HFFc6 (cell line): ENCODE data around the gene SGMS1. TPM values are rescaled to one million over a fixed set of nuclear protein-coding genes. Genes with fewer than 3 reads are reported as not detected.

Source experiments
- DNase-seq: peaks from one replicate; pipeline ENCODE4 v3.0.0-alpha.2; 2018
- H3K27ac Mint-ChIP-seq: 2 replicates; pipeline ENCODE4 v1.8.0; 2020; ENCODE audit warnings: mild to moderate bottlenecking, mixed read lengths
- H3K27me3 Mint-ChIP-seq: 2 replicates; pipeline ENCODE4 v1.8.0; 2021; ENCODE audit warnings: mild to moderate bottlenecking, moderate library complexity, mixed read lengths; ENCODE audit not compliant: insufficient read depth
- H3K36me3 Mint-ChIP-seq: 2 replicates; pipeline ENCODE4 v1.8.0; 2021; ENCODE audit warnings: low read depth, mixed read lengths
- H3K4me1 Mint-ChIP-seq: 2 replicates; pipeline ENCODE4 v1.8.0; 2020; ENCODE audit warnings: low read depth, mixed read lengths
- H3K4me3 Mint-ChIP-seq: 2 replicates; pipeline ENCODE4 v1.8.0; 2020; ENCODE audit warnings: mild to moderate bottlenecking, moderate library complexity, mixed read lengths
- H3K9me3 Mint-ChIP-seq: 2 replicates; pipeline ENCODE4 v1.8.0; 2020; ENCODE audit warnings: mild to moderate bottlenecking, mixed read lengths
- CTCF ChIP-seq: fragments of 200-600 bp; sonication (generic); IDR thresholded peaks from 2 replicates; pipeline ENCODE4 v1.5.0; 2021; ENCODE audit warnings: antibody characterized with exemption, mild to moderate bottlenecking
- total RNA-seq, 6 experiments: library from RNA; stranded (reverse); fragmentation: NEBNext Ultra II Directional; extraction: Animal tissue kit (Norgen Biotek cat#: 25700); gene quantifications; 2 replicates in 1 of 6; 3 replicates in 5 of 6; pipeline ENCODE4 v1.2.3, GENCODE V29; 2021

SGMS1 gene
- total RNA-seq, 6 experiments from 2014 or later: 19.6 to 27.5 (median 24.6) TPM

- H3K27ac Mint-ChIP-seq: no peak overlapping the region
- 0 out of 2 replicates have a peak, but pooled peaks cover 7% of the 10 kb centered on the region for H3K4me1 Mint-ChIP-seq
- TF ChIP-seq CTCF: no peak
- no peak for DNase-seq
- peaks cover 33% of the 10 kb centered on the region for H3K36me3 Mint-ChIP-seq
- H3K4me3 Mint-ChIP-seq: no peak overlapping the region
- H3K27me3 Mint-ChIP-seq: no peaks in the 10 kb centered on the region
- H3K9me3 Mint-ChIP-seq: peaks cover 19% of the 10 kb centered on the region
Observed at GRCh38 chr10:50350366-50350765, 273.4 kb downstream of the SGMS1 start.

- peaks cover 28% of the 10 kb centered on the region for H3K36me3 Mint-ChIP-seq
- H3K4me3 Mint-ChIP-seq: no peak overlapping the region
Observed at GRCh38 chr10:50349554-50349953, 274.2 kb downstream of the SGMS1 start.

GRCh38 chr10:50347394-50347802 lies 276.4 kb downstream of the SGMS1 start:
- Mint-ChIP-seq H3K36me3 (peaks cover 36% of the 10 kb centered on the region), H3K27ac (no peak overlapping the region), H3K27me3 (no peaks in the 10 kb centered on the region), H3K9me3 (peaks cover 13% of the 10 kb centered on the region), H3K4me3 (no peak overlapping the region), H3K4me1 (0 out of 2 replicates have a peak, but pooled peaks cover 7% of the 10 kb centered on the region)
- no peak for DNase-seq
- no peak for TF ChIP-seq CTCF

More at GRCh38 chr10:50349554-50349953, 274.2 kb downstream of the SGMS1 start:
- Mint-ChIP-seq H3K27me3 (no peaks in the 10 kb centered on the region), H3K27ac (no peak overlapping the region), H3K4me1 (0 out of 2 replicates have a peak, but pooled peaks cover 7% of the 10 kb centered on the region), H3K9me3 (peaks cover 18% of the 10 kb centered on the region)
- TF ChIP-seq CTCF: no peak
- DNase-seq: no peak

GRCh38 chr10:50346942-50347341 lies 276.8 kb downstream of the SGMS1 start:
- no peak for DNase-seq
- H3K4me1 Mint-ChIP-seq: 0 out of 2 replicates have a peak, but pooled peaks cover 7% of the 10 kb centered on the region
- peaks cover 35% of the 10 kb centered on the region for H3K36me3 Mint-ChIP-seq
- H3K9me3 Mint-ChIP-seq: peaks cover 13% of the 10 kb centered on the region
- H3K4me3 Mint-ChIP-seq: no peak overlapping the region
- no peaks in the 10 kb centered on the region for H3K27me3 Mint-ChIP-seq
- no peak for TF ChIP-seq CTCF
- no peak overlapping the region for H3K27ac Mint-ChIP-seq

GRCh38 chr10:50345545-50345944 lies 278.2 kb downstream of the SGMS1 start:
- TF ChIP-seq CTCF: no peak
- Mint-ChIP-seq H3K27ac (no peak overlapping the region), H3K27me3 (no peaks in the 10 kb centered on the region; the same call in 1 of the 2 replicates), H3K9me3 (peaks cover 7% of the 10 kb centered on the region), H3K4me1 (0 out of 2 replicates have a peak, but pooled peaks cover 7% of the 10 kb centered on the region), H3K36me3 (peaks cover 26% of the 10 kb centered on the region), H3K4me3 (no peak overlapping the region)
- DNase-seq: no peak
